SK-N-SH (cell line): ENCODE measurements around the gene NUP43.

Source experiments
- CHD2 ChIP-seq: fragments of 150-350 bp; IDR thresholded peaks from 2 replicates; pipeline ENCODE4 v1.6.1; 2018; ENCODE audit warnings: low read length; ENCODE audit not compliant: partially characterized antibody
- CTCF ChIP-seq: fragments of 200-600 bp; sonication (generic); IDR thresholded peaks from 2 replicates; pipeline ENCODE4 v1.6.1; 2017; ENCODE audit warnings: antibody characterized with exemption, mild to moderate bottlenecking, moderate library complexity
- EP300 ChIP-seq, 2 experiments: IDR thresholded peaks; 2 replicates each; pipeline versions ENCODE4 v1.4.0 to v1.6.1; 2012; ENCODE audit warnings: borderline replicate concordance in 1 of 2, low read depth in 1 of 2, low read length in 1 of 2
- EZH2phosphoT487 ChIP-seq: fragments of 200-600 bp; sonication (generic); IDR thresholded peaks from 2 replicates; pipeline ENCODE4 v1.6.1; 2017; ENCODE audit warnings: low read depth, mixed run types, mild to moderate bottlenecking, antibody characterized with exemption, moderate library complexity, borderline replicate concordance
- GABPA ChIP-seq: IDR thresholded peaks from 2 replicates; pipeline ENCODE4 v1.4.0; 2012; ENCODE audit warnings: low read depth, mild to moderate bottlenecking
- MEF2A ChIP-seq: IDR thresholded peaks from 2 replicates; pipeline ENCODE4 v1.4.0; 2012; ENCODE audit warnings: low read depth, borderline replicate concordance
- NFIC ChIP-seq: IDR thresholded peaks from 2 replicates; pipeline ENCODE4 v1.4.0; 2012; ENCODE audit warnings: borderline replicate concordance
- POLR2AphosphoS5 ChIP-seq: IDR thresholded peaks from 2 replicates; pipeline ENCODE4 v1.6.1; 2012; ENCODE audit warnings: low read depth, low read length
- RCOR1 ChIP-seq: fragments of 150-350 bp; IDR thresholded peaks from 2 replicates; pipeline ENCODE4 v1.6.1; 2017; ENCODE audit warnings: antibody characterized with exemption, low read length
- SMC3 ChIP-seq: IDR thresholded peaks from 2 replicates; pipeline ENCODE4 v1.6.1; 2012; ENCODE audit warnings: low read depth, low read length, improper control_type of control experiment
- USF1 ChIP-seq: IDR thresholded peaks from 2 replicates; pipeline ENCODE4 v1.4.0; 2012; ENCODE audit warnings: low read depth, borderline replicate concordance
- USF2 ChIP-seq: fragments of 150-350 bp; IDR thresholded peaks from 2 replicates; pipeline ENCODE4 v1.6.1; 2017; ENCODE audit warnings: antibody characterized with exemption, low read length, low read depth, borderline replicate concordance

- no peak for TF ChIP-seq CTCF
- no peak for TF ChIP-seq POLR2AphosphoS5
- TF ChIP-seq USF2: no peak
- TF ChIP-seq EZH2phosphoT487: no peak
- no peak for TF ChIP-seq NFIC
- no peak for TF ChIP-seq EP300 (IDR thresholded peaks at IDR 0.05; ENCODE audit: borderline replicate concordance in 1 of 2, low read depth in 1 of 2, low read length in 1 of 2)
- TF ChIP-seq CHD2: no peak
- TF ChIP-seq MEF2A: no peak
- no peak for TF ChIP-seq USF1
- no peak for TF ChIP-seq GABPA
- no peak for TF ChIP-seq RCOR1
- TF ChIP-seq SMC3: no peak
These were observed 34.6 kb downstream of the NUP43 start for GRCh38 chr6:149711711-149712110.
